Endometrial microvascular endothelial cells (primary cell): ENCODE results near the gene VSIR. TPM values are rescaled to one million over a fixed set of nuclear protein-coding genes. Genes with fewer than 3 reads are reported as not detected.

Experiments
- in situ Hi-C: cut with HindIII; loops from 2 replicates; pipeline ENCODE4 v1.10.0; 2017; ENCODE audit warnings: low sequenced_read_pairs, low pct_unique_long_range_greater_than_20kb; ENCODE audit errors: inconsistent ontology term
- total RNA-seq: library from RNA; depleted of rRNA; stranded (reverse); fragments of >200 nt; gene quantifications from one replicate; pipeline ENCODE4 v1.2.3, GENCODE V29; 2015; ENCODE audit errors: inconsistent ontology term

Gene VSIR
- total RNA-seq, 1 donor from 2014 or later = 30.2 TPM

GRCh38 chr10:71751515-71752224, 21.6 kb downstream of the VSIR start:
- in situ Hi-C loops = no loop called here

- in situ Hi-C loops = no loop called here
These were observed 22.3 kb downstream of the VSIR start for GRCh38 chr10:71750986-71751385.

- in situ Hi-C loops = no loop called here
These were observed 23.0 kb downstream of the VSIR start for GRCh38 chr10:71750124-71750841.

- in situ Hi-C loops = no loop called here
These were observed 23.9 kb downstream of the VSIR start for GRCh38 chr10:71749396-71749795.

- in situ Hi-C loops = no loop called here
These were observed 24.6 kb downstream of the VSIR start for GRCh38 chr10:71748671-71749191.

- in situ Hi-C loops = no loop called here
These were observed 25.5 kb downstream of the VSIR start for GRCh38 chr10:71747551-71748523.

- in situ Hi-C loops = no loop called here
These were observed 26.2 kb downstream of the VSIR start for GRCh38 chr10:71747039-71747531.

GRCh38 chr10:71746344-71747037, 26.8 kb downstream of the VSIR start:
- in situ Hi-C loops = no loop called here

- in situ Hi-C loops = no loop called here
These were observed 27.6 kb downstream of the VSIR start for GRCh38 chr10:71745664-71746250.

GRCh38 chr10:71744897-71745663, 28.2 kb downstream of the VSIR start:
- in situ Hi-C loops = no loop called here

- in situ Hi-C loops = no loop called here
These were observed 29.5 kb downstream of the VSIR start for GRCh38 chr10:71743866-71744265.

GRCh38 chr10:71743089-71743838, 30.1 kb downstream of the VSIR start:
- in situ Hi-C loops = no loop called here

GRCh38 chr10:71742301-71743088, 30.8 kb downstream of the VSIR start:
- in situ Hi-C loops = no loop called here

- in situ Hi-C loops = no loop called here
These were observed 31.6 kb downstream of the VSIR start for GRCh38 chr10:71741671-71742070.

GRCh38 chr10:71741029-71741428, 32.3 kb downstream of the VSIR start:
- in situ Hi-C loops = no loop called here

- in situ Hi-C loops = no loop called here
These were observed 33.2 kb downstream of the VSIR start for GRCh38 chr10:71740069-71740653.
